ENCODE results near the gene CLDN3. TPM values are rescaled to one million over a fixed set of nuclear protein-coding genes. Genes with fewer than 3 reads are reported as not detected.

The CLDN3 gene
- polyA plus RNA-seq, 2 of the 4 experiments (the other 2 are of a cell fraction): 1.7 to 2.0 TPM

DNA sequence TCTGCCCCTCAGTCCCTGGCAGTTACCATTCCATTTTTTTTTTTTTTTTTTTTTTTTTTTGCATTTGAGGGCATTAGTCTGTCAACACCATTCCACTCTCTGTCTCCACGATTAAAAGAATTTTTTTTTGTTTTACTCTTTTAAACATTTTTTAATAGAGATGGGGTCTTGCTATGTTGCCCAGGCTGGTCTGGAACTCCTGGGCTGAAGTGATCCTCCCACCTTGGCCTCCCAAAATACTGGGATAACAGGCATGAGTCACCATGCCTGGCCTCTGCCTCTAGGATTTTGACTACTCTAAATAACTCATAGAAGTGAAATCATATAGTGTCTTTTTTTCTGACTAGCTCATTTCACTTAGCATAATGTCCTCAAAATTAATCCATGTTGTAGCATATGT lies 16.5 kb upstream of the CLDN3 start:
- Histone ChIP-seq H3K4me1 (no peaks in the 10 kb centered on the region), H3K9me3 (no peaks in the 10 kb centered on the region), H3K4me3 (no peak overlapping the region), H3K27ac (no peak overlapping the region), H3K4me2 (no peak overlapping the region)
- POLR2A ChIA-PET: no interaction called here
- TF ChIP-seq NR3C1 (IDR thresholded peaks at IDR 0.05) (no peak), NFE2L2 (conservative IDR thresholded peaks at IDR 0.05; ENCODE audit: low read length) (no peak), BHLHE40 (IDR thresholded peaks at IDR 0.05; ENCODE audit: low read depth, low read length) (no peak), RNF2 (IDR thresholded peaks at IDR 0.05; ENCODE audit: borderline replicate concordance, low read depth) (no peak), ZFP36 (IDR thresholded peaks at IDR 0.05; ENCODE audit: borderline replicate concordance, partially characterized antibody) (no peak), NPAS2 (CRISPR knock-in tag; IDR thresholded peaks at IDR 0.05; ENCODE audit: borderline replicate concordance) (no peak), ZSCAN20 (CRISPR knock-in tag; IDR thresholded peaks at IDR 0.05) (no peak), HOXA7 (CRISPR knock-in tag; IDR thresholded peaks at IDR 0.05) (no peak), EHF (CRISPR knock-in tag; IDR thresholded peaks at IDR 0.05) (no peak), POLR2A (IDR thresholded peaks at IDR 0.05; ENCODE audit: low read length) (no peak), SREBF2 (IDR thresholded peaks at IDR 0.05) (no peak), HDAC2 (IDR thresholded peaks at IDR 0.05) (no peak), FOSL2 (IDR thresholded peaks at IDR 0.05) (no peak), FOSL2 (CRISPR knock-in tag; IDR thresholded peaks at IDR 0.05) (no peak; the same call in 1 of the 2 replicates), GATA3 (IDR thresholded peaks at IDR 0.05; ENCODE audit: borderline replicate concordance) (no peak), POLR2AphosphoS2 (conservative IDR thresholded peaks at IDR 0.05; ENCODE audit: low read length) (no peak), RAD21 (conservative IDR thresholded peaks at IDR 0.05 in 1 of 2, IDR thresholded peaks at IDR 0.05 in 1 of 2) (no peak)
- TF ChIP-seq, protein P1, sequence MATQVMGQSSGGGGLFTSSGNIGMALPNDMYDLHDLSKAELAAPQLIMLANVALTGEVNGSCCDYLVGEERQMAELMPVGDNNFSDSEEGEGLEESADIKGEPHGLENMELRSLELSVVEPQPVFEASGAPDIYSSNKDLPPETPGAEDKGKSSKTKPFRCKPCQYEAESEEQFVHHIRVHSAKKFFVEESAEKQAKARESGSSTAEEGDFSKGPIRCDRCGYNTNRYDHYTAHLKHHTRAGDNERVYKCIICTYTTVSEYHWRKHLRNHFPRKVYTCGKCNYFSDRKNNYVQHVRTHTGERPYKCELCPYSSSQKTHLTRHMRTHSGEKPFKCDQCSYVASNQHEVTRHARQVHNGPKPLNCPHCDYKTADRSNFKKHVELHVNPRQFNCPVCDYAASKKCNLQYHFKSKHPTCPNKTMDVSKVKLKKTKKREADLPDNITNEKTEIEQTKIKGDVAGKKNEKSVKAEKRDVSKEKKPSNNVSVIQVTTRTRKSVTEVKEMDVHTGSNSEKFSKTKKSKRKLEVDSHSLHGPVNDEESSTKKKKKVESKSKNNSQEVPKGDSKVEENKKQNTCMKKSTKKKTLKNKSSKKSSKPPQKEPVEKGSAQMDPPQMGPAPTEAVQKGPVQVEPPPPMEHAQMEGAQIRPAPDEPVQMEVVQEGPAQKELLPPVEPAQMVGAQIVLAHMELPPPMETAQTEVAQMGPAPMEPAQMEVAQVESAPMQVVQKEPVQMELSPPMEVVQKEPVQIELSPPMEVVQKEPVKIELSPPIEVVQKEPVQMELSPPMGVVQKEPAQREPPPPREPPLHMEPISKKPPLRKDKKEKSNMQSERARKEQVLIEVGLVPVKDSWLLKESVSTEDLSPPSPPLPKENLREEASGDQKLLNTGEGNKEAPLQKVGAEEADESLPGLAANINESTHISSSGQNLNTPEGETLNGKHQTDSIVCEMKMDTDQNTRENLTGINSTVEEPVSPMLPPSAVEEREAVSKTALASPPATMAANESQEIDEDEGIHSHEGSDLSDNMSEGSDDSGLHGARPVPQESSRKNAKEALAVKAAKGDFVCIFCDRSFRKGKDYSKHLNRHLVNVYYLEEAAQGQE (IDR thresholded peaks at IDR 0.05): no peak
- TF ChIP-seq, protein P2, sequence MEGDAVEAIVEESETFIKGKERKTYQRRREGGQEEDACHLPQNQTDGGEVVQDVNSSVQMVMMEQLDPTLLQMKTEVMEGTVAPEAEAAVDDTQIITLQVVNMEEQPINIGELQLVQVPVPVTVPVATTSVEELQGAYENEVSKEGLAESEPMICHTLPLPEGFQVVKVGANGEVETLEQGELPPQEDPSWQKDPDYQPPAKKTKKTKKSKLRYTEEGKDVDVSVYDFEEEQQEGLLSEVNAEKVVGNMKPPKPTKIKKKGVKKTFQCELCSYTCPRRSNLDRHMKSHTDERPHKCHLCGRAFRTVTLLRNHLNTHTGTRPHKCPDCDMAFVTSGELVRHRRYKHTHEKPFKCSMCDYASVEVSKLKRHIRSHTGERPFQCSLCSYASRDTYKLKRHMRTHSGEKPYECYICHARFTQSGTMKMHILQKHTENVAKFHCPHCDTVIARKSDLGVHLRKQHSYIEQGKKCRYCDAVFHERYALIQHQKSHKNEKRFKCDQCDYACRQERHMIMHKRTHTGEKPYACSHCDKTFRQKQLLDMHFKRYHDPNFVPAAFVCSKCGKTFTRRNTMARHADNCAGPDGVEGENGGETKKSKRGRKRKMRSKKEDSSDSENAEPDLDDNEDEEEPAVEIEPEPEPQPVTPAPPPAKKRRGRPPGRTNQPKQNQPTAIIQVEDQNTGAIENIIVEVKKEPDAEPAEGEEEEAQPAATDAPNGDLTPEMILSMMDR (IDR thresholded peaks at IDR 0.05): no peak
- TF ChIP-seq, protein P3, sequence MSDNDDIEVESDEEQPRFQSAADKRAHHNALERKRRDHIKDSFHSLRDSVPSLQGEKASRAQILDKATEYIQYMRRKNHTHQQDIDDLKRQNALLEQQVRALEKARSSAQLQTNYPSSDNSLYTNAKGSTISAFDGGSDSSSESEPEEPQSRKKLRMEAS (IDR thresholded peaks at IDR 0.05): no peak
- TF ChIP-seq, protein P4, sequence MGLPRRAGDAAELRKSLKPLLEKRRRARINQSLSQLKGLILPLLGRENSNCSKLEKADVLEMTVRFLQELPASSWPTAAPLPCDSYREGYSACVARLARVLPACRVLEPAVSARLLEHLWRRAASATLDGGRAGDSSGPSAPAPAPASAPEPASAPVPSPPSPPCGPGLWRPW (IDR thresholded peaks at IDR 0.05): no peak
- CTCF ChIA-PET: no interaction called here
- no peak for ATAC-seq
- no peak for DNase-seq (ENCODE audit: low read depth in 1 of 2, low spot score in 1 of 2)
- 36% methylated on average over 1 of the region's 1 CpG for WGBS (ENCODE audit: missing lambda C conversion rate)
- no peak for FAIRE-seq

DNA sequence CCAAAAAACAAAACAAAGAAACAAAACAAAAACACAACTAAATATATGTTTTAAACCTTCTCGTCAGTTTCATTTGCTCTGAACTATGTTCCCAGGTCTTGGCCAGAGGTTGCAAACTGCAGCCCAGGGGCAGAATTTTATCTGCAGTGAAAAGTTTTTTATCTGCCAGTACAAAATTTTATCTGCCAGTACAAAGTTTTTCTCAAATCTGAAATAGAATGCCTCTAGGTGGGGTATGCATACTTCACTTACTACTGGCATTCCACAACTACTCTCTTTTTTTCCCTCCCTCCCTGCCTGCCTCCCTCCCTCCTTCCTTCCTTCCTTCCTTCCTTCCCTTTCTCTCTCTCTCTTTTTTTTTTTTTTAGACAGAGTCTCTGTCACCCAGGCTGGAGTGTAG lies 9.4 kb upstream of the CLDN3 start:
- ATAC-seq (peak in 1 of 2 experiments; percentile 30; a peak in 1 of 6 replicates), DNase-seq (ENCODE audit: low read depth in 1 of 2, low spot score in 1 of 2) (no peak)

More for the DNA sequence above, 9.4 kb upstream of the CLDN3 start:
- POLR2A ChIA-PET: no interaction called here
- Histone ChIP-seq H3K4me2 (no peak overlapping the region), H3K9me3 (no peaks in the 10 kb centered on the region), H3K4me1 (peaks cover 4% of the 10 kb centered on the region), H3K4me3 (no peak overlapping the region), H3K27ac (no peak overlapping the region)
- no peak for FAIRE-seq
- CTCF ChIA-PET: no interaction called here
- TF ChIP-seq SMC3 (IDR thresholded peaks at IDR 0.05) (no peak), CHD4 (IDR thresholded peaks at IDR 0.05; ENCODE audit: borderline replicate concordance) (no peak), HOXA7 (CRISPR knock-in tag; IDR thresholded peaks at IDR 0.05) (no peak), FOSB (CRISPR knock-in tag; IDR thresholded peaks at IDR 0.05) (no peak)
- WGBS (ENCODE audit: missing lambda C conversion rate): 88% methylated on average over 1 of the region's 1 CpG
